ENCODE results near the gene G6PC3. TPM values are rescaled to one million over a fixed set of nuclear protein-coding genes. Genes with fewer than 3 reads are reported as not detected.

G6PC3 gene
- total and polyA plus RNA-seq, 2 donors (not counting 3 experiments of a cell fraction or from before 2014, with no cell fraction given) = 78.4 to 194 TPM

DNA sequence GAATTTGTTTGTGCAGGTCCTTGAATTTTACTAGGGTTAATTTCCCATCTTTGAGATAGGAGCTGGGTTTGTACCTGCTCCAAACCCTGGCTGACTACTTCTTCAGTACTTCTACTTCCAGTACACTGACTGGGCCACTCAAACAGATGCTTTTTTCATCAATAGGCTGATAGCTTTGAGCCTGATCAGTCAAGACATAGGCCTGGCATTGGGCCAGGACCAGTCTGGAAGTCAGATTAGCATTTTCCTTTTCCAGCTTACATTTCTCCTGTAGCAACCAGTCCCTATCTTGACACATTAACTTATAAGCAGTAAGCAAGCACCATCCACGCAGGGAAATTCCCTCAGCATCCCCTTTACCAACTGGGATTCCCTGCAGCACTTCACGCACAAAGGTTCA is 48.3 kb upstream of the G6PC3 start:
- Histone ChIP-seq H3K36me3 (ENCODE audit: control insufficient read depth in 2 of 2, extremely low read depth in 1 of 2, insufficient read depth in 2 of 2, low read length in 2 of 2) (peaks cover 0 to 7% of the 10 kb centered on the region in 2 experiments), H3K79me2 (ENCODE audit: control insufficient read depth, insufficient read depth, low read length) (no peaks in the 10 kb centered on the region), H3K9ac (replicated peaks; ENCODE audit: extremely low read depth, insufficient read depth, low read length) (no peak overlapping the region), H3K4me3 (replicated peaks in 1 of 3; ENCODE audit: insufficient read depth in 1 of 3, low read depth in 1 of 3, low read length in 3 of 3) (no peak overlapping the region), H3K27me3 (ENCODE audit: control insufficient read depth in 2 of 2, insufficient read depth in 2 of 2, low read length in 2 of 2) (no peaks in the 10 kb centered on the region), H3K9me1 (replicated peaks; ENCODE audit: control insufficient read depth, extremely low read depth, insufficient read depth, low read length) (no peaks in the 10 kb centered on the region), H3K27ac (ENCODE audit: insufficient read depth, low read depth, low read length) (no peak overlapping the region), H2AFZ (ENCODE audit: low read depth, low read length) (no peak overlapping the region), H3K4me1 (ENCODE audit: control insufficient read depth, extremely low read depth, insufficient read depth, low read length) (no peaks in the 10 kb centered on the region), H4K20me1 (replicated peaks; ENCODE audit: control insufficient read depth, extremely low read depth, insufficient read depth, low read length) (no peaks in the 10 kb centered on the region), H3K4me2 (ENCODE audit: insufficient read depth, low read length) (no peak overlapping the region), H3K9me3 (replicated peaks; ENCODE audit: control insufficient read depth, insufficient read depth, low read length) (no peaks in the 10 kb centered on the region)
- TF ChIP-seq MAX (IDR thresholded peaks at IDR 0.05; ENCODE audit: insufficient read depth, insufficient read length) (no peak), FOS (IDR thresholded peaks at IDR 0.05; ENCODE audit: borderline replicate concordance, insufficient read depth, low read length) (no peak), GATA2 (IDR thresholded peaks at IDR 0.05; ENCODE audit: insufficient read depth, insufficient read length, low read depth, low read length) (no peak), JUN (IDR thresholded peaks at IDR 0.05; ENCODE audit: borderline replicate concordance, insufficient read depth, insufficient read length, low read depth) (no peak), POLR2AphosphoS5 (IDR thresholded peaks at IDR 0.05; ENCODE audit: insufficient read depth, low read depth, low read length) (no peak), EZH2 (IDR thresholded peaks at IDR 0.05; ENCODE audit: borderline replicate concordance, low read depth, low read length, severe bottlenecking) (no peak), POLR2A (IDR thresholded peaks at IDR 0.05; ENCODE audit: low read depth, low read length) (no peak), MYC (IDR thresholded peaks at IDR 0.05; ENCODE audit: low read depth, low read length) (no peak)
- TF ChIP-seq, protein P1, sequence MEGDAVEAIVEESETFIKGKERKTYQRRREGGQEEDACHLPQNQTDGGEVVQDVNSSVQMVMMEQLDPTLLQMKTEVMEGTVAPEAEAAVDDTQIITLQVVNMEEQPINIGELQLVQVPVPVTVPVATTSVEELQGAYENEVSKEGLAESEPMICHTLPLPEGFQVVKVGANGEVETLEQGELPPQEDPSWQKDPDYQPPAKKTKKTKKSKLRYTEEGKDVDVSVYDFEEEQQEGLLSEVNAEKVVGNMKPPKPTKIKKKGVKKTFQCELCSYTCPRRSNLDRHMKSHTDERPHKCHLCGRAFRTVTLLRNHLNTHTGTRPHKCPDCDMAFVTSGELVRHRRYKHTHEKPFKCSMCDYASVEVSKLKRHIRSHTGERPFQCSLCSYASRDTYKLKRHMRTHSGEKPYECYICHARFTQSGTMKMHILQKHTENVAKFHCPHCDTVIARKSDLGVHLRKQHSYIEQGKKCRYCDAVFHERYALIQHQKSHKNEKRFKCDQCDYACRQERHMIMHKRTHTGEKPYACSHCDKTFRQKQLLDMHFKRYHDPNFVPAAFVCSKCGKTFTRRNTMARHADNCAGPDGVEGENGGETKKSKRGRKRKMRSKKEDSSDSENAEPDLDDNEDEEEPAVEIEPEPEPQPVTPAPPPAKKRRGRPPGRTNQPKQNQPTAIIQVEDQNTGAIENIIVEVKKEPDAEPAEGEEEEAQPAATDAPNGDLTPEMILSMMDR (IDR thresholded peaks at IDR 0.05; ENCODE audit: extremely low read depth in 1 of 2, insufficient read depth in 1 of 2, low read depth in 1 of 2, low read length in 2 of 2) = no peak
- dilution Hi-C loops (cut with MboI; ENCODE audit: extremely low pct_ligation_motif_present, low sequenced_read_pairs) = no loop called here
- POLR2A ChIA-PET = interaction anchor here (0.6 kb wide), 1 partner anchor 153 kb away, joined by 5 read pairs; no protein-coding TSS in a partner anchor
- intact Hi-C loops (cut with micrococcal nuclease) = no loop called here
- no peak for DNase-seq (ENCODE audit: low read depth, low spot score)
- BruUV-seq (replicated peaks) = no TSS peak
- no peak for FAIRE-seq
- CTCF ChIA-PET = interaction anchor here (1.2 to 1.6 kb wide), 2 partner anchors 16 to 78 kb away, joined by 3 to 7 read pairs; no protein-coding TSS in a partner anchor

Data from endothelial cell of umbilical vein (primary cell).